Naive B cell (primary cell): Measurements from ENCODE around the gene GPALPP1. TPM values are rescaled to one million over a fixed set of nuclear protein-coding genes. Genes with fewer than 3 reads are reported as not detected.
"Not testable (repeated sequence)": the region's sequence is repeated elsewhere in the genome, so short reads cannot be mapped to it uniquely, and the experiment has no call there.

ENCODE experiments used
- ATAC-seq, 2 donors: fragments of 150-1000 bp; cut with Tn5 transposase; 2 replicates each; pipeline ENCODE4 v1.10.0; 2021; ENCODE audit warnings: low read depth in 2 of 2, mild to moderate bottlenecking in 2 of 2, moderate library complexity in 2 of 2
- DNase-seq: peaks from one replicate; pipeline ENCODE4 v3.0.0; 2022
- H3K27ac Mint-ChIP-seq, 6 donors: one replicate each; pipeline ENCODE4 v1.8.0; 2020 to 2022; ENCODE audit warnings: mild to moderate bottlenecking in 6 of 6, mixed read lengths in 6 of 6, moderate library complexity in 5 of 6, inconsistent platforms in 2 of 6
- H3K27me3 Mint-ChIP-seq, 3 donors: one replicate each; pipeline ENCODE4 v1.8.0; 2021 to 2022; ENCODE audit warnings: mixed read lengths in 3 of 3, mild to moderate bottlenecking in 1 of 3
- H3K36me3 Mint-ChIP-seq, 2 donors: one replicate each; pipeline ENCODE4 v1.8.0; 2020 to 2022; ENCODE audit warnings: mixed read lengths in 2 of 2, inconsistent platforms in 1 of 2, mild to moderate bottlenecking in 1 of 2
- H3K4me1 Mint-ChIP-seq, 3 donors: one replicate each; pipeline ENCODE4 v1.8.0; 2020 to 2022; ENCODE audit warnings: mixed read lengths in 3 of 3, inconsistent platforms in 1 of 3, mild to moderate bottlenecking in 1 of 3, moderate library complexity in 1 of 3
- H3K4me3 Mint-ChIP-seq, 8 donors: one replicate each; pipeline ENCODE4 v1.8.0; 2020 to 2022; ENCODE audit warnings: mild to moderate bottlenecking in 8 of 8, mixed read lengths in 8 of 8, moderate library complexity in 8 of 8, inconsistent platforms in 2 of 8
- H3K9me3 Mint-ChIP-seq, 7 donors: one replicate each; pipeline ENCODE4 v1.8.0; 2020 to 2022; ENCODE audit warnings: mixed read lengths in 7 of 7, mild to moderate bottlenecking in 5 of 7, inconsistent platforms in 2 of 7, moderate library complexity in 1 of 7
- polyA plus RNA-seq, 6 donors: library from polyadenylated mRNA; unstranded; fragments of 300-500 nt; fragmentation: Illumina TruSeq; gene quantifications; one replicate each; pipeline ENCODE4 v1.2.3, GENCODE V29; 2021; ENCODE audit warnings: low read depth in 6 of 6

Gene GPALPP1, protein sequence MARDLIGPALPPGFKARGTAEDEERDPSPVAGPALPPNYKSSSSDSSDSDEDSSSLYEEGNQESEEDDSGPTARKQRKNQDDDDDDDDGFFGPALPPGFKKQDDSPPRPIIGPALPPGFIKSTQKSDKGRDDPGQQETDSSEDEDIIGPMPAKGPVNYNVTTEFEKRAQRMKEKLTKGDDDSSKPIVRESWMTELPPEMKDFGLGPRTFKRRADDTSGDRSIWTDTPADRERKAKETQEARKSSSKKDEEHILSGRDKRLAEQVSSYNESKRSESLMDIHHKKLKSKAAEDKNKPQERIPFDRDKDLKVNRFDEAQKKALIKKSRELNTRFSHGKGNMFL
- polyA plus RNA-seq: 10 to 100 TPM; 16.6 to 26.9 (median 21.3) TPM

DNA sequence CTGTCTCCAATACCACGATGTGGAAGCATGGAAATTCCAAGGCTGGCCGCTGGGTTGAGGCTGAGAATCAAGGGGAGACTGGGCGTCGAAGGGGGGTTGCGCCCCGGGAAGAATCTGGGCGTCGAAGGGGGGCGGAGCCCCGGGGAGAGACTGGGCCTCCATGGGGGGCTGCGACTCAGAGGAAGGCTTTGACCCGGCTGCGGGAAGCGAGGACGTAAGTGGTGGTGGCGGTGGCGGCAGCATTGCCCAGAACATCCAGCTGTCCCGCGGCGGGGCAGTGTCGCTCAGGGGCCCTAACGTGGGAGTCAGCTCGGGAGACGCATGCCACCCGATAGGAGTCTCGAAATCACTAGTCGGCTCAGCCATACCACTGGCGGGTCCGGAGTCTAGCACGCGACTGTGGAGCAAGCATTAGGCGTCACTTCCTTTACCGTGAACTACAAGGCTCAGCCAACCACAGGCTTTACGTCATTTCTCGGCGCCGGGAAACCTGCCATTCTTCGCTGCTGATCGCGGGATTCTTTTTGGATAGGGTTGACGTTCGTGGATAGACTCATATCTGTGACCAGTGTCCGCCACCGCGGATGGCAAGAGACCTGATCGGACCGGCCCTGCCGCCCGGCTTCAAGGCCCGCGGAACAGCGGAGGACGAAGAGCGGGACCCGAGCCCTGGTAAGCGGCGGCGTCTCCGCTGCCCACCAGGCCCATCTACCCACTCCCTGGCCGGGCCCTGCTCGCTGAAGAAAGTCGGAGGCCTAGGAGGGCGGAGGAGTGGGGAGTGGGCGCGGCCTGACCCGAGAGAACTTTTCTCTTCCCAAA lies at the start of gene GPALPP1, which contains the start of gene NUFIP1:
TSS of gene GPALPP1 (plus strand) at position 468 of the 819 bp plus-strand sequence. CDS start at position 585, 117 bp downstream.
TSS of gene NUFIP1 (minus strand) at position 401 of the 819 bp plus-strand sequence. CDS start at position 366, 35 bp downstream.
- H3K4me3 Mint-ChIP-seq: peak within 1 kb of the TSS; percentile 95 to 100 (median 99)
- peaks cover 37 to 70% (median 61%) of the 10 kb centered on the region in 3 donors for H3K4me1 Mint-ChIP-seq
- peaks cover 8 to 13% of the 10 kb centered on the region in 2 donors for H3K36me3 Mint-ChIP-seq
- ATAC-seq (peak; percentile 97 to 99), DNase-seq (peak; percentile 87)
- H3K27me3 Mint-ChIP-seq: no peaks in the 10 kb centered on the region
- no peaks in the 10 kb centered on the region for H3K9me3 Mint-ChIP-seq
- H3K27ac Mint-ChIP-seq: peak within 1 kb of the TSS; percentile 95 to 99 (median 98)

DNA sequence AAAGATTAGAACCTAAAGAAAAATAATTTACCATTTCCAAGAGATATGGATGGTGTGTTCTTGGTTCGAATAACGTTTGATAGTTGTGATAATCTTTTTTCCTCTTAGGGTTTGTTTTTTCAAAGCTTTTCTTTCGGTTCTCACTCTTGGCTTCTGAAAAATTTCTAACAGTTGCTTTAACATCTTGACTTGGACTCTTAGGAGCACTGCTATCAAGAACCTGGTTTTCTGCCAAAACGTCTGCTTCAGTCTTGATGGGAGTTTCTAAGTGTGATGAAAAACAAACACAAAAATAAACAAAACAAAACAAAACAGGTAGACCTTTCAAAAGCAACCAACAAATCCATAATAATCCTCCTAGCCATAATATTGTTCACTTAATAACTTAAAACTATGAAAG lies 45.9 kb upstream of the GPALPP1 start:
- not testable (repeated sequence) for ATAC-seq, H3K9me3 Mint-ChIP-seq, H3K27ac Mint-ChIP-seq

DNA sequence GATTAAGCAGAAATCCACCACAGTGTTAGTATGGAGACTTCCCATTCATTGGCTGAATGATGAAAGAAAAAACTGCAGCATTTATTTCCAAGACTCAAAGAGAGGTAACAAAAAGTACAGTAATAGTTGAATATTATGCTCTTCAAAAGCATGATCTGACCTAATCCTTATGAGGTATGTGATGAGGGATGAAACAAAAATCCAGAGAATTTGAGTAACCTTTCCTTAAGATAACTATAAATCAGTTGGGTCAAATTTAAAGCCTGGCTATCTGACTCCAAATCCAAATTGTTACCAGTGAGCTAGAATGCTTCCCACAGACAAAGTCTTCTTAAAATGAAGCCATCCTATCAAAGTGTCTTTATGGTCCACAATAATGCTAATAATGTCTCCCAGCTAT lies 38.2 kb upstream of the GPALPP1 start:
- no peak for ATAC-seq
- Mint-ChIP-seq H3K9me3 (no peaks in the 10 kb centered on the region), H3K36me3 (peaks cover 0 to 12% of the 10 kb centered on the region in 2 donors)

More for the DNA sequence above, 45.9 kb upstream of the GPALPP1 start:
- not testable (repeated sequence) for H3K4me3 Mint-ChIP-seq, H3K27me3 Mint-ChIP-seq, DNase-seq, H3K4me1 Mint-ChIP-seq
- peaks cover 0 to 12% of the 10 kb centered on the region in 2 donors for H3K36me3 Mint-ChIP-seq

DNA sequence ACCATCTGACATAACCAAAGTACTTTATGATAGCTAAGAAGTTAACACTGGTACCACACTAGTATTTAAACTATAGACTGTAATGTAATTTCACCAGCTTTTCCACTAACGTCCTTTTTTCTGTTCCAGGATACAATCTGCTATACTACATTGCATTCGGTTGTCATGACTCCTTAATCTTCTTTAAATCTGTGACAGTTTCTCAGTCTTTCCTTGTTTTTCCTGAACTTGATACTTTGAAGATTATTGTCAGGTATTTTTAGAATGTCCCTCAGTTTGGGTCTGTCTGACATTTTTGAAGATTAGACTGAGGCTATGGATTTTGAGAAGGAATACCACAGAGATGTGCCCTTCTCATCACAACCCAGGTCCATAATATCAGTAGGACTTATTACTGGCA lies 36.7 kb upstream of the GPALPP1 start:
- Mint-ChIP-seq H3K36me3 (peaks cover 0 to 12% of the 10 kb centered on the region in 2 donors), H3K4me1 (no peaks in the 10 kb centered on the region), H3K27me3 (no peaks in the 10 kb centered on the region), H3K27ac (no peak overlapping the region), H3K4me3 (no peak overlapping the region), H3K9me3 (no peaks in the 10 kb centered on the region)
- ATAC-seq (no peak), DNase-seq (no peak)

More for the DNA sequence above, 38.2 kb upstream of the GPALPP1 start:
- Mint-ChIP-seq H3K27me3 (no peaks in the 10 kb centered on the region), H3K4me3 (no peak overlapping the region), H3K4me1 (no peaks in the 10 kb centered on the region), H3K27ac (no peak overlapping the region)
- no peak for DNase-seq

DNA sequence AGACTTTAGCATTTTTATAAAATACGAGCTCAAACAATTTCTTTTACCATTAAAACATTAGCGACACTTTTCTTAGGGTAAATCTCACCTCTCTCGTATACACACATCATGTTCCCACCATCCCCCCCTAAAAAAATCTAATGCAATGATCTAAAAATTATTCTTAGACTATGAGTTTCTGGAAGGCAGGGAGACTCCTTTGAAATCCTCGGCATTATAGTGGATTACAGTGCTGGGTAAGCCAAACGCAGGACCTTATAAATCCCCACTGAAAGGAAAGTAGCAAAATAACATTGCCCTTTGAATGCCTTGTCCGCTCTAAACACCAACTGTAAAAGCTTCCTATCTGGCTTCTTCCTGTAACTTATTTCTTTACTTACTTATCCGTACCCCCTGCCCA lies 35.1 kb upstream of the GPALPP1 start:
- no peaks in the 10 kb centered on the region for H3K4me1 Mint-ChIP-seq

DNA sequence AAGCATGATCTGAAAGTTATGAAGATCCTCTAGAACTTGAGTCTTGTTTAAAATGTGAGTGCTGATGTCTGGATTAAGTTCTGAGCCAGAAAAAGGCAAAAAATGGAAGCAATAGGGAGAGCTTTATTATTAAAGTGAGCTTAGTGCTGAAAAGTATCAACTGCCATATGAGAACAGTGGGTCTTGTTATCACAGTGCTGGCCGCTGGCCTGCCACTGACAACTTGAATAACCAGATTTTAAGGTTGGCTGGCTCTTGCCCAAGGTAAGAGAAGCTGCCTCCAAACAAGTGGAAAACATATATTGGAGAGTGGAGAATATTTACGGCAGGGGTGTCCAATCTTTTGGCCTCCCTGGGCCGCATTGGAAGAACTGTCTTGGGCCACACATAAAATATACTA lies 33.9 kb upstream of the GPALPP1 start:
- no peaks in the 10 kb centered on the region for H3K4me1 Mint-ChIP-seq
- H3K4me3 Mint-ChIP-seq: no peak overlapping the region
- ATAC-seq: no peak
- H3K27me3 Mint-ChIP-seq: no peaks in the 10 kb centered on the region
- peak overlapping the region in 2 of 6 donors; percentile 1 to 5 for H3K27ac Mint-ChIP-seq
- no peaks in the 10 kb centered on the region for H3K9me3 Mint-ChIP-seq
- no peak for DNase-seq
- H3K36me3 Mint-ChIP-seq: peaks cover 0 to 16% of the 10 kb centered on the region in 2 donors

More for the DNA sequence above, 35.1 kb upstream of the GPALPP1 start:
- Mint-ChIP-seq H3K4me3 (no peak overlapping the region), H3K36me3 (peaks cover 0 to 16% of the 10 kb centered on the region in 2 donors), H3K9me3 (no peaks in the 10 kb centered on the region), H3K27me3 (no peaks in the 10 kb centered on the region), H3K27ac (no peak overlapping the region)
- ATAC-seq (no peak), DNase-seq (no peak)

DNA sequence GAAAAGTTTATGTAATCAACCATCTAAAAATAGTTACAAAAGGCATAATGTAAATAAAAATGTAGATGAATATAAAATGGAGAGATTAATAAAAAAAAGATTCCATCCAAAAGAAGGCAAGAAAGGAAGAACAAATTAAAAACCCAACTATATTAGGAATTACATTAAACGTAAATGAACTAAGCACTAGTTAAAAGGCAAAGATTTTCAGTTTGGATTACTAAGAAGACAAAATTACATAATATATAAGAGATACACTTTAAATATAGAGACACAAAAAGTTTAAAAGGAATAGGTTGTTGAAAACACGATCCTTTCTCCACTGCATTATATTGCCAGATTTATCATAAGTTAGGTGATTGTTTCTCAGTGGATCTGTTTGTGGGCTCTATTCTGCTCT lies 27.3 kb upstream of the GPALPP1 start:
- H3K36me3 Mint-ChIP-seq: peaks cover 38 to 43% of the 10 kb centered on the region in 2 donors
- H3K27me3 Mint-ChIP-seq: no peaks in the 10 kb centered on the region
- ATAC-seq (no peak), DNase-seq (no peak)
- no peaks in the 10 kb centered on the region for H3K4me1 Mint-ChIP-seq
- no peak overlapping the region for H3K27ac Mint-ChIP-seq
- H3K9me3 Mint-ChIP-seq: peaks cover 0 to 20% (median 14%) of the 10 kb centered on the region in 7 donors
- no peak overlapping the region for H3K4me3 Mint-ChIP-seq

DNA sequence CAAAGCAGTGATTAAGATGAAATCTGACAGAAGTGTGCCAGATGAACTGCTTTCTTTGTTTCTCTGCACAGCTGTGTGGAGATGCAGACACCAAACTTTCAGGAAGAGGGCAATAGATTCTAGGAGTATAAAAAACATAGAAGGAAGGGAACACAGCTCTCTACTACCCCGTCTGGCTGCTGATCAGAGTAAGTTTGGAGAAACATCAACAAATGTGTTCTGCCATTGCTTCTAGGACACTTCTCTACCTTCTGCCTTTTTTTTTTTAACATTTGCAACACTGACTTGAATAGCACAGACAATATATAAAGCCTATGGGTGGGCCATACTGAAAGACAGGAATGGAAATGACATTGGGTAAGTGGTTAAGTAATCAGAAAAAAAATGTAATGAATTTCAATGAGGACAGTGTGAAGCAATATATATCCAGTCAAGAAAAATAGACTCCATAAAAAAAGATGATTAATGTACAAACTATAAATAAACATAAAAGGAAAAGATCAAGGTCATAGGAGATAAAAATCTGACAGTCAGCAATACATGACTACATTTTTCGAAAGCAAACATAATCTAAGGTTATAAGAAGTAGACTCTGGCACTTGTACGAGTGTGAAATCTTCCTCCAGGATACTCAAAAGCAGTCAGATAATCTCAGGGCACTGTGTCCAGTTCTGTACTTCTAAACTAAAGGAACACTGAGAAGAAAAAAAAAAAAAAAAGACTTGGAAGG lies 21.5 kb upstream of the GPALPP1 start:
- H3K4me3 Mint-ChIP-seq: no peak overlapping the region
- peaks cover 22 to 33% of the 10 kb centered on the region in 2 donors for H3K36me3 Mint-ChIP-seq
- peaks cover 0 to 5% (median 4%) of the 10 kb centered on the region in 7 donors for H3K9me3 Mint-ChIP-seq
- peak overlapping the region in 4 of 6 donors; percentile 18 to 84 (median 44) for H3K27ac Mint-ChIP-seq
- H3K4me1 Mint-ChIP-seq: no peaks in the 10 kb centered on the region
- DNase-seq: no peak
- no peaks in the 10 kb centered on the region for H3K27me3 Mint-ChIP-seq
- ATAC-seq: no peak

DNA sequence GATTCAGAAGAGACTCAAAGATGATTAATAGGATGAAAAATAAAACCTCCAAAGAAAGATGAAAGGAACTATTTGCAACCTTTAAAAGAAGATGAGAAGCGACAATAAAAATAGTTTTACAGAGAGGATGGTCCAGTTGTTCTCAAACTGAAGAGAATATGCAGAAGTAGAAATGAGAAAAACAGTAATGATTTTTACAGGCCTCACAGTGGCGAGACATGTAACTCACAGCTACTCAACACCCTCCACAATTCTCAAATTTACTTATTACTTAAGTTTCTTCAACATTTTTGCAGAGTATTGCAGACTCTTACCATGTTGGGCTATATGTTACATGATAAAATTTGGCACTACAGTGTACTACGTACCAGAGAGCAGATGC lies 20.9 kb upstream of the GPALPP1 start:
- no peaks in the 10 kb centered on the region for H3K4me1 Mint-ChIP-seq
- peaks cover 16 to 27% of the 10 kb centered on the region in 2 donors for H3K36me3 Mint-ChIP-seq
- H3K27me3 Mint-ChIP-seq: no peaks in the 10 kb centered on the region
- H3K27ac Mint-ChIP-seq: peak overlapping the region in 1 of 6 donors; percentile 42
- no peaks in the 10 kb centered on the region for H3K9me3 Mint-ChIP-seq
- no peak for DNase-seq
- H3K4me3 Mint-ChIP-seq: no peak overlapping the region
- ATAC-seq: no peak

DNA sequence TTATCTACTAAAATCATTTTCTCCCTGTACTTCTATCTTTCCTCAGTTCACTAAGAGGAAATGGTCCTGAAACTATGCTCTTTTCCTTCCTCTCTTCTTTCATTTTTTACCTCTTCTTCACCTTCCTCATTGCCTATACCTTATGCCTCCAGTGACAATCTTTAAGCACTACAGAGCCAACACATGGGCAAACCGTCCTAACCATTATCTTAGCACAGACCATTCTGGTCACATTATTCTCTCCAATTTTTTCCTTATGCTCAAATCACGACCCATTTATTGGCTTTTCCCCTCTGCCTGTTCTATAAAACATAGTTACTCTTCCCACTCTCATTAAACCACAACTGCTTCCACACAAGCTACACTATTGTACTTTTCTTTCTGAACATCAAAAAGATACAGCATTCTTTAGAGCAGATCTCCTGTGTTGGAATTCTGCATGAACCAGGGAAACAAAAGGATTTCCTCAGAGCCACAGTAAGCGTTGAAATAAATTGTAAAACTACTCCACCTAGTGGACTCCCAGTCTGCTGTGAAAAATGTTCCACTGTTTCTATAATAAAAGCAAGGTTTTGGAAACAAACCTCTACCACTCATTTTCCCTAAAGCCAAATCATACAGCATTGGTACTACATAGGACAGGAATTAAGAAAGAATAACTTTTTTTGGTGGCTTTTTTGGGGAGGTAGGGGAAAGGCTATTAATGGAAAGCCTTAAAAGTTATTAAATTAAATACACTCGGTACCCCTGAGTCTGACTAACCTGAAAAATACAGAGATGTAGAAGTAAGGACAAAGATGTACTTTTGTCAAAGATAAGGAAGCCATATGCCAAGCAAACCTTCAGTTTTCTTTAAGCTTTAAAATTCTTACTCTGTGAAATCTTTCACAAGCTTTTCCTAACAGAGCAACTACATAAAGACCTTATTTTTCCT lies 19.5 kb upstream of the GPALPP1 start:
- no peaks in the 10 kb centered on the region for H3K27me3 Mint-ChIP-seq
- no peaks in the 10 kb centered on the region for H3K9me3 Mint-ChIP-seq
- DNase-seq: peak; percentile 15
- no peak overlapping the region for H3K27ac Mint-ChIP-seq
- H3K4me1 Mint-ChIP-seq: no peaks in the 10 kb centered on the region
- no peak overlapping the region for H3K4me3 Mint-ChIP-seq
- peaks cover 6 to 13% of the 10 kb centered on the region in 2 donors for H3K36me3 Mint-ChIP-seq
- ATAC-seq: no peak

DNA sequence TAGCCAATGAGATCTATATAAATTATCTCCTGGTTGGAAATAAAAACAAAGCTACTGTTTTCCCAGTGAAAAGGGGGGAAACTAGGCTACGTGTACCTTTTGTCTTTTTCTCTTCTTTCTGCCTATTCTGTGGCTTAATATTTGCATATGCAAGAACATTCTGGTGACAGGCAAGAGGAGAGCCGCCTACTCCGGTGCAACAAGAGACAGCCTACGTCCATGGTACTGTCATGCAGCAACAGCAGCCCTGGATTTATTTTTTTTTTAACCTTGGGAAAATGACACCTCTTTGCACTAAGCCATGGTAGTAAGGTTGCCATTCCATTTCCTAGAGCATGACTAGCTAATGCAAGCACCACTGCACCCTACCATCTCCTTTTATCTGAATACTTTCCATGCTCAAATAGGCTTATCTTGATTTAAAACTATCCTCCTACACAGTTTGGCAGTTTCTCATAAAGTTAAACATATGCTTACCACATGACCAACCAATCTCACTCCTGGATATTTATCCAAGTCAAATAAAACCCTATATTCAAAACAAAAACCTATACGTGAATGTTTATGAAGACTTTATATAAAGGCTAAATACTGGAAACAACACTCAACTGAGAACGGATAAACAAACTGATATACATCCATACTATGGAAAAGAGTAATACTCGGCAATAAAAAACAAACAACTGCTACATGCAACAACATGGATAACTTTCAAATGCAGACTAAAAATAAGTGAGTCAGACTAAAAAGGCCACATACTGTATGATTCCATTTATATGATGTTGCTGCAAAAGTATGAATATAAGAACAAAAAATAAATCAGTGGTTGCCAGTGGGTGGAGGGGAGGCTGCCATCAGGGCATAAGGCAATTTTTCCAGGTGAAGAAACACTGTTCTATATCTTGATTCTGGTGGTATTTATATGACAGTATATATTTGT lies 17.4 kb upstream of the GPALPP1 start:
- H3K27ac Mint-ChIP-seq: peak overlapping the region in 1 of 6 donors; percentile 4
- H3K9me3 Mint-ChIP-seq: no peaks in the 10 kb centered on the region
- H3K4me3 Mint-ChIP-seq: no peak overlapping the region
- peaks cover 0 to 8% of the 10 kb centered on the region in 2 donors for H3K36me3 Mint-ChIP-seq
- H3K27me3 Mint-ChIP-seq: no peaks in the 10 kb centered on the region
- ATAC-seq (no peak), DNase-seq (no peak)
- peaks cover 0 to 2% (median 2%) of the 10 kb centered on the region in 3 donors for H3K4me1 Mint-ChIP-seq
